Breast epithelium (tissue), 4 donors: Measurements from ENCODE around the gene PTPRG. TPM values are rescaled to one million over a fixed set of nuclear protein-coding genes. Genes with fewer than 3 reads are reported as not detected.
"Not testable (repeated sequence)": the region's sequence is repeated elsewhere in the genome, so short reads cannot be mapped to it uniquely, and the experiment has no call there.

Experiments
- DNase-seq, 2 donors: peaks; one replicate each; pipeline ENCODE4 v3.0.0-alpha.2; 2019; ENCODE audit warnings: low spot score in 2 of 2
- H3K27ac ChIP-seq, 2 donors: fragments of 200-600 bp; sonication (generic) in 1 of 2; one replicate each; pipeline ENCODE4 v1.5.1; 2016 to 2019; ENCODE audit warnings: mild to moderate bottlenecking in 1 of 2
- H3K27me3 ChIP-seq, 2 donors: fragments of 200-600 bp; sonication (generic) in 1 of 2; one replicate each; pipeline versions ENCODE4 v1.5.1 to v1.6.0; 2017 to 2019; ENCODE audit warnings: control low read depth in 1 of 2, mild to moderate bottlenecking in 1 of 2
- H3K36me3 ChIP-seq: fragments of 200-600 bp; one replicate; pipeline ENCODE4 v1.5.1; 2019
- H3K4me1 ChIP-seq, 2 donors: fragments of 200-600 bp; sonication (generic); one replicate each; pipeline ENCODE4 v1.5.1; 2016 to 2019; ENCODE audit warnings: control low read depth in 1 of 2
- H3K4me3 ChIP-seq, 3 donors: fragments of 200-600 bp; sonication (generic); 1 replicate in 2 of 3; 2 replicates in 1 of 3; pipeline ENCODE4 v1.5.1; 2016 to 2019; ENCODE audit warnings: mild to moderate bottlenecking in 3 of 3, moderate library complexity in 2 of 3
- H3K9me3 ChIP-seq, 2 donors: fragments of 200-600 bp; sonication (generic) in 1 of 2; one replicate each; pipeline ENCODE4 v1.5.1; 2016 to 2019; ENCODE audit warnings: control low read depth in 1 of 2
- POLR2A ChIP-seq: fragments of 450-650 bp; IDR thresholded peaks from one replicate; pipeline ENCODE4 v1.6.1; 2016; ENCODE audit warnings: antibody characterized with exemption, mild to moderate bottlenecking, moderate library complexity
- POLR2AphosphoS5 ChIP-seq, 3 donors: sonication (generic); formaldehyde crosslinking; IDR thresholded peaks; one replicate each; pipeline ENCODE4 v1.6.1; 2017; ENCODE audit warnings: antibody characterized with exemption in 3 of 3
- intact Hi-C: fragments of 100-400 bp; cut with DNase I; formaldehyde crosslinking; loops from one replicate; pipeline ENCODE4 v1.15.1; 2023; ENCODE audit warnings: low total_unique reads
- total RNA-seq, 3 donors: library from RNA; depleted of rRNA; stranded (reverse); fragments of >200 nt; gene quantifications; one replicate each; pipeline ENCODE4 v1.1.0, GENCODE V29; 2016
- TF ChIP-seq, protein P1 (sequence below), 3 donors: fragments of 450-650 bp; IDR thresholded peaks; one replicate each; pipeline ENCODE4 v1.5.1; 2016 to 2017; ENCODE audit warnings: antibody characterized with exemption in 3 of 3, mild to moderate bottlenecking in 3 of 3, moderate library complexity in 3 of 3

The PTPRG gene
- total RNA-seq, 3 donors from 2014 or later = 42.3 to 179 (median 61.6) TPM

DNA sequence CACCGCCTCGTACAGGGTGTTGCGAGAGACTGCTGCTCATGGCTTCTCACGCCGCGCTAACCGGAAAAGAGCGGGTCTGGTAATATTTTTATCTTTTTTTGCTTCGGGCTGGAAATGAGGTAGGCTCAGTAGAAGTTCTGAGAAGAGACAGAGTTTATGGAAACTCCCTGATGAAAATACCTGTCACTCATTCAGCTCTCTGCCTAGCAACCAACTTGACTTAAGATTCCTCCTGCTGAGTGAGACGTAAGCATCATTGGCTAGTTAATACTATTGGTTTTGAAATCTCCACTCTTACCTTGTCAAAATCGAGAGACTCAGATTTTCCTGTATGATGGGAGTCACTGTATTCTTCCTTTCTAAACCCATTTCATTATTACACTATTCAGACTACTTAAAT lies 181.7 kb downstream of the PTPRG start:
- H3K27ac ChIP-seq = no peak overlapping the region
- no peak overlapping the region for H3K4me3 ChIP-seq
- no peaks in the 10 kb centered on the region for H3K4me1 ChIP-seq
- H3K27me3 ChIP-seq = no peaks in the 10 kb centered on the region
- no peak for DNase-seq
- TF ChIP-seq POLR2A = no peak
- TF ChIP-seq, protein P1, sequence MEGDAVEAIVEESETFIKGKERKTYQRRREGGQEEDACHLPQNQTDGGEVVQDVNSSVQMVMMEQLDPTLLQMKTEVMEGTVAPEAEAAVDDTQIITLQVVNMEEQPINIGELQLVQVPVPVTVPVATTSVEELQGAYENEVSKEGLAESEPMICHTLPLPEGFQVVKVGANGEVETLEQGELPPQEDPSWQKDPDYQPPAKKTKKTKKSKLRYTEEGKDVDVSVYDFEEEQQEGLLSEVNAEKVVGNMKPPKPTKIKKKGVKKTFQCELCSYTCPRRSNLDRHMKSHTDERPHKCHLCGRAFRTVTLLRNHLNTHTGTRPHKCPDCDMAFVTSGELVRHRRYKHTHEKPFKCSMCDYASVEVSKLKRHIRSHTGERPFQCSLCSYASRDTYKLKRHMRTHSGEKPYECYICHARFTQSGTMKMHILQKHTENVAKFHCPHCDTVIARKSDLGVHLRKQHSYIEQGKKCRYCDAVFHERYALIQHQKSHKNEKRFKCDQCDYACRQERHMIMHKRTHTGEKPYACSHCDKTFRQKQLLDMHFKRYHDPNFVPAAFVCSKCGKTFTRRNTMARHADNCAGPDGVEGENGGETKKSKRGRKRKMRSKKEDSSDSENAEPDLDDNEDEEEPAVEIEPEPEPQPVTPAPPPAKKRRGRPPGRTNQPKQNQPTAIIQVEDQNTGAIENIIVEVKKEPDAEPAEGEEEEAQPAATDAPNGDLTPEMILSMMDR (IDR thresholded peaks at IDR 0.05) = no peak
- TF ChIP-seq POLR2AphosphoS5 (IDR thresholded peaks at IDR 0.05) = no peak
- no peaks in the 10 kb centered on the region for H3K9me3 ChIP-seq
- no peaks in the 10 kb centered on the region for H3K36me3 ChIP-seq
- intact Hi-C loops = no loop called here

DNA sequence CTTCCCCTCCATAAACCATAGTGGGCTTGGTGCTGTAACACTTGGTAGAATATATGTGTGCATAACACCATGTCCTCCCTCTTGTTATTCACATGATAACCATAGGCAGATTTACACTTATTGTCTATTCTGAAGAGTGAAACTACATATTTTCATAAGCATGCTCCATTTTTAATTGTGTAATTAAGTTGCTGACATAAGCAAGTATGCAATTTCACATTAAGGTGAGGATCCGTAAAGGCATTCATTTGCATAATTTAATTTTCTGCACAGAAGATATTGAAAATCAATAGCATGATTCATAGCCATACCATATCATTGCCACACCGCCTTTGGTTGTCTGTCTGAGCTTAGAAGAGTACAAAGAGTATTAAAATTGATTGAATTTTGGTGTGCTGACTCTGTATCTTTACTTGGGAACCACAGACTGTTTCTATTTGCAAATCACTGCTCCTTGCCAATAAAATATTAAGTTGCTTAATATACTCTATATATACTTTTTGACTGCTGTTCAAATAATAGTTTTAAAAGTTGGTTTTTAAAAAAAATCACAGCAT lies 182.4 kb downstream of the PTPRG start:
- no peaks in the 10 kb centered on the region for H3K36me3 ChIP-seq
- intact Hi-C loops = no loop called here
- no peaks in the 10 kb centered on the region for H3K27me3 ChIP-seq
- H3K9me3 ChIP-seq = no peaks in the 10 kb centered on the region
- no peak for TF ChIP-seq POLR2A
- TF ChIP-seq, protein P1 (IDR thresholded peaks at IDR 0.05) = no peak
- no peak for TF ChIP-seq POLR2AphosphoS5 (IDR thresholded peaks at IDR 0.05)
- no peak overlapping the region for H3K27ac ChIP-seq
- H3K4me1 ChIP-seq = no peaks in the 10 kb centered on the region
- DNase-seq = no peak
- no peak overlapping the region for H3K4me3 ChIP-seq

DNA sequence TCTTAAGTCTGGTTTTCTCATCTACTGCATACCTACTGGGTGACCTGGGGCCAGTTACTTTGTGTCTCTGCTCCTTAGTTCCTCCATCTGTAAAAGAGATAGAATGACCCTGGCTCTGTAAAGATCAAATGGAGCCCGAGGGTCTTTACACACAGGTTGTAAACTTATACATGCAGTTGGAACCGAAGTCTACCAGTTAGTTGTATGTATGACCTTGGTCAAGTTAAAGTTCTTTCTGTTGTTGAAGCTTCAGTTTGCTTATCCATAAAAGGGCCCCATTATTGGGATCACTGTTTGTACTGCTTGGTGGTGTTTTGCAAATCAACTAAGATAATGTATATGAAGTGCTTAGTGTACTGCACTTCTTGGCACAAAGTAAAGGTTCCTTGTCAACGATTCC lies 186.9 kb downstream of the PTPRG start:
- H3K27me3 ChIP-seq = no peaks in the 10 kb centered on the region
- TF ChIP-seq POLR2A (no peak), POLR2AphosphoS5 (IDR thresholded peaks at IDR 0.05) (no peak)
- TF ChIP-seq, protein P1 (IDR thresholded peaks at IDR 0.05) = no peak
- H3K9me3 ChIP-seq = no peaks in the 10 kb centered on the region
- H3K4me3 ChIP-seq = no peak overlapping the region
- H3K4me1 ChIP-seq = no peaks in the 10 kb centered on the region
- intact Hi-C loops = no loop called here
- no peaks in the 10 kb centered on the region for H3K36me3 ChIP-seq
- no peak overlapping the region for H3K27ac ChIP-seq
- no peak for DNase-seq

DNA sequence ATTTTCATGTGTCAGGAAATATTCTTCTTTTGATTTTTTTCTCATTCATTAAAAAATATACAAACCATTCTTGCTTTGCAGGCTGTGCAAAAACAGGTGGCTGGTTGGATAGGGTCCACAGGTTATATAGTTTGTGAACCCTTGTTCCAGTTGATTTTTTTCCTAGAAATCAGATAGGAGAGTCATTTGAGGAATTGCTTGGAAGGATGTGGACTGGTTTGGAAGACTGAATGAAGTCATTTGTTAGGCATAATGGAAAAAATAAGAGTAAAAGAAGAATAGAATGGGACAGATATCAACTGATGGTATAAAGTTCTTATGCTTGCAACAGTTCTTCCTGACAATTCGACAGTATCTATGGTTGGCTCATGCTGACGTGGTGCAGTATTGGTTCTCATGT lies 189.4 kb downstream of the PTPRG start:
- intact Hi-C loops = no loop called here
- no peaks in the 10 kb centered on the region for H3K27me3 ChIP-seq
- no peaks in the 10 kb centered on the region for H3K36me3 ChIP-seq
- DNase-seq = no peak
- no peak overlapping the region for H3K4me3 ChIP-seq
- H3K9me3 ChIP-seq = no peaks in the 10 kb centered on the region
- TF ChIP-seq, protein P1 (IDR thresholded peaks at IDR 0.05) = no peak
- TF ChIP-seq POLR2A (no peak), POLR2AphosphoS5 (IDR thresholded peaks at IDR 0.05) (no peak)
- no peak overlapping the region for H3K27ac ChIP-seq
- H3K4me1 ChIP-seq = no peaks in the 10 kb centered on the region

DNA sequence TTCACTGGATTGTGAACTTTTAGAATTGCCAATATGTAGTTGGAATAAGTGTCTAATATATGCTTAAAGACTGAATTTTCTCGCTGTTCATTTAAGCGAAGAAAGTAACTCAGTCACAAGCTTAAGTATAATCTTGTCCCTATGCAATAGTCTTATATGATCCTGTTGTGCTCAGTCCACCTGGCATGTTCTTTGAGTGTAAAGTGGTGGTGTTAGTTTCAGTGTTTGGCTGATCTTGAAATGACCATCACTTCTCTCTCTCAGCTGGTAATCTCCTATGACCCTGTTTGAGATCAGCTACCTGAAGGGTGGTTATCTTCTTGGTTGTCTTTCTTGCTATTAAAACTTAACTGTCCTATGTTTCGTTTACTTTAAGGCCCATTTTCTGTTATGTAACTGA lies 197.5 kb downstream of the PTPRG start:
- intact Hi-C loops = no loop called here
- no peak overlapping the region for H3K27ac ChIP-seq

DNA sequence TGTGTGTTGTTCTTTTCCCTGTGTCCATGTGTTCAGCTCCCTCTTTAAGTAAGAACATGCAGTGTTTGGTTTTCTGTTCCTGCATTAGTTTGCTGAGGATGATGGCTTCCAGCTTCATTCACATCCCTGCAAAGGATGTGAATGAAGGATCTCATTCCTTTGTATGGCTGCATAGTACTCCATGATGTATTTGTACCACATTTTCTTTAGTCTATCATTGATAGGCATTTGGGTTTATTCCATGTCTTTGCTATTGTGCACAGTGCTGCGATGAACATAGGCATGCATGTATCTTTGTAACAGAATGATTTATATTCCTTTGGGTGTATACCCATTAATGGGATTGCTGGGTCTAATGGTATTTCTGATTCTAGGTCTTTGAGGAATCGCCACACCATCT lies 199.4 kb downstream of the PTPRG start:
- not testable (repeated sequence) for DNase-seq

More for the DNA sequence above, 197.5 kb downstream of the PTPRG start:
- Histone ChIP-seq H3K9me3 (no peaks in the 10 kb centered on the region), H3K27me3 (no peaks in the 10 kb centered on the region), H3K4me1 (no peaks in the 10 kb centered on the region), H3K4me3 (no peak overlapping the region), H3K36me3 (no peaks in the 10 kb centered on the region)
- no peak for DNase-seq
- no peak for TF ChIP-seq POLR2AphosphoS5 (IDR thresholded peaks at IDR 0.05)
- TF ChIP-seq POLR2A = no peak
- TF ChIP-seq, protein P1 (IDR thresholded peaks at IDR 0.05) = no peak

More for the DNA sequence above, 199.4 kb downstream of the PTPRG start:
- H3K27ac ChIP-seq, H3K27me3 ChIP-seq, H3K9me3 ChIP-seq, H3K4me3 ChIP-seq, H3K4me1 ChIP-seq, H3K36me3 ChIP-seq, intact Hi-C loops: not testable (repeated sequence)
